Endothelial cell of umbilical vein (primary cell): Measurements from ENCODE around the gene SAYSD1. TPM values are rescaled to one million over a fixed set of nuclear protein-coding genes. Genes with fewer than 3 reads are reported as not detected.

Experiments used
- BruUV-seq: library from RNA; stranded (reverse); fragments of 400-500 nt; replicated peaks from 2 replicates; lab custom pipeline; 2021; lab: Mats Ljungman, UMichigan
- CTCF ChIA-PET: fragments of 300-600, 350-600 bp; sonication (Branson Sonifier 250); formaldehyde crosslinking; loops from one replicate; lab custom pipeline; 2021; ENCODE audit warnings: antibody characterized with exemption, inconsistent platforms; lab: Charles Lee
- POLR2A ChIA-PET: fragments of 300-600, 350-600 bp; sonication (Branson Sonifier 250); formaldehyde crosslinking; loops from one replicate; lab custom pipeline; 2021; ENCODE audit warnings: antibody characterized with exemption, inconsistent platforms; lab: Charles Lee
- DNase-seq: peaks from one replicate; pipeline ENCODE4 v3.0.0-alpha.2; 2011; ENCODE audit warnings: low read depth, low spot score
- FAIRE-seq: peaks from 2 replicates; lab custom pipeline; 2011; peaks lifted over from hg19 to GRCh38; lab: Jason Lieb, UNC
- H2AFZ ChIP-seq: 2 replicates; pipeline ENCODE4 v1.6.0; 2012; ENCODE audit warnings: low read depth, low read length, control low read depth, inconsistent platforms
- H3K27ac ChIP-seq: 2 replicates; pipeline ENCODE4 v1.5.1; 2011; ENCODE audit warnings: low read depth, mild to moderate bottlenecking, control low read depth, low read length, moderate library complexity; ENCODE audit not compliant: insufficient read depth
- H3K27me3 ChIP-seq, 2 experiments: 2 replicates each; pipeline versions ENCODE4 v1.6.0 to v1.6.1; 2011; ENCODE audit warnings: low read length in 2 of 2, mixed read lengths in 1 of 2; ENCODE audit not compliant: control insufficient read depth in 2 of 2, insufficient read depth in 2 of 2
- H3K36me3 ChIP-seq, 2 experiments: 2 replicates in 1 of 2; 3 replicates in 1 of 2; pipeline ENCODE4 v1.5.1; 2011; ENCODE audit warnings: low read length in 2 of 2, mild to moderate bottlenecking in 1 of 2, moderate library complexity in 1 of 2; ENCODE audit not compliant: control insufficient read depth in 2 of 2, insufficient read depth in 2 of 2; ENCODE audit errors: extremely low read depth in 1 of 2
- H3K4me1 ChIP-seq: 3 replicates; pipeline ENCODE4 v1.5.1; 2011; ENCODE audit warnings: mild to moderate bottlenecking, low read length; ENCODE audit not compliant: control insufficient read depth, insufficient read depth; ENCODE audit errors: extremely low read depth
- H3K4me2 ChIP-seq: 2 replicates; pipeline ENCODE4 v1.6.1; 2011; ENCODE audit warnings: low read length, control low read depth, mixed read lengths; ENCODE audit not compliant: insufficient read depth
- H3K4me3 ChIP-seq, 3 experiments: fragments of 200-600 bp in 1 of 3; sonication (generic), shearing (Covaris generic) in 1 of 3; replicated peaks in 1 of 3; 2 replicates each; pipeline ENCODE4 v1.5.1; 2011 to 2016; ENCODE audit warnings: control low read depth in 3 of 3, low read length in 3 of 3, mild to moderate bottlenecking in 2 of 3, inconsistent platforms in 1 of 3, low read depth in 1 of 3, moderate library complexity in 1 of 3; ENCODE audit not compliant: insufficient read depth in 1 of 3
- H3K79me2 ChIP-seq: 2 replicates; pipeline ENCODE4 v1.6.0; 2012; ENCODE audit warnings: low read length, inconsistent platforms; ENCODE audit not compliant: control insufficient read depth, insufficient read depth
- H3K9ac ChIP-seq: replicated peaks from 2 replicates; pipeline ENCODE3; 2011; ENCODE audit warnings: low read length, control low read depth; ENCODE audit not compliant: insufficient read depth; ENCODE audit errors: extremely low read depth
- H3K9me1 ChIP-seq: replicated peaks from 3 replicates; pipeline ENCODE4 v1.6.0; 2011; ENCODE audit warnings: mild to moderate bottlenecking, low read length; ENCODE audit not compliant: control insufficient read depth, insufficient read depth; ENCODE audit errors: extremely low read depth
- H3K9me3 ChIP-seq: replicated peaks from 2 replicates; pipeline ENCODE4 v1.5.1; 2012; ENCODE audit warnings: low read length, inconsistent platforms; ENCODE audit not compliant: control insufficient read depth, insufficient read depth
- H4K20me1 ChIP-seq: replicated peaks from 2 replicates; pipeline ENCODE3; 2011; ENCODE audit warnings: mild to moderate bottlenecking, low read length; ENCODE audit not compliant: control insufficient read depth, insufficient read depth; ENCODE audit errors: extremely low read depth
- EZH2 ChIP-seq: IDR thresholded peaks from 2 replicates; pipeline ENCODE4 v1.6.1; 2012; ENCODE audit warnings: borderline replicate concordance, low read depth, mild to moderate bottlenecking, moderate library complexity, low read length, inconsistent platforms; ENCODE audit not compliant: severe bottlenecking
- FOS ChIP-seq: IDR thresholded peaks from 2 replicates; pipeline ENCODE4 v1.6.1; 2011; ENCODE audit warnings: mild to moderate bottlenecking, low read length, moderate library complexity, borderline replicate concordance; ENCODE audit not compliant: insufficient read depth
- GATA2 ChIP-seq: IDR thresholded peaks from 2 replicates; pipeline ENCODE4 v1.7.0; 2011; ENCODE audit warnings: low read depth, mild to moderate bottlenecking, moderate library complexity, mixed read lengths, low read length; ENCODE audit not compliant: insufficient read length, insufficient read depth
- JUN ChIP-seq: IDR thresholded peaks from 2 replicates; pipeline ENCODE4 v1.6.1; 2011; ENCODE audit warnings: borderline replicate concordance, low read depth; ENCODE audit not compliant: insufficient read length, insufficient read depth
- MYC ChIP-seq: IDR thresholded peaks from one replicate; pipeline ENCODE4 v1.6.1; 2011; ENCODE audit warnings: mild to moderate bottlenecking, low read depth, low read length
- POLR2A ChIP-seq: IDR thresholded peaks from 2 replicates; pipeline ENCODE4 v1.6.1; 2012; ENCODE audit warnings: low read depth, mild to moderate bottlenecking, control low read depth, low read length
- POLR2AphosphoS5 ChIP-seq: IDR thresholded peaks from 2 replicates; pipeline ENCODE4 v1.6.1; 2012; ENCODE audit warnings: low read depth, mild to moderate bottlenecking, control low read depth, low read length, moderate library complexity; ENCODE audit not compliant: insufficient read depth
- dilution Hi-C: fragments of 300-500 bp; cut with MboI; formaldehyde crosslinking; loops from one replicate; pipeline ENCODE4 v1.15.0; 2019; ENCODE audit warnings: low sequenced_read_pairs; ENCODE audit not compliant: extremely low pct_ligation_motif_present
- intact Hi-C: fragments of 100-400 bp; cut with micrococcal nuclease; formaldehyde crosslinking; loops from one replicate; pipeline ENCODE4 v1.10.0; 2022
- polyA plus RNA-seq, 4 experiments: library from polyadenylated mRNA; depleted of rRNA in 3 of 4; stranded (reverse) in 3 of 4; unstranded in 1 of 4; fragments of >200 nt; gene quantifications; 2 replicates each; pipeline versions ENCODE4 v1.2.1 to v1.2.3, GENCODE V29; 2011 to 2012; ENCODE audit warnings: missing spikeins in 1 of 4
- total RNA-seq: library from RNA; stranded (reverse); gene quantifications from 2 replicates; pipeline ENCODE4 v1.2.3, GENCODE V29; 2021
- TF ChIP-seq, protein P1 (sequence below): IDR thresholded peaks from 2 replicates; pipeline ENCODE4 v1.6.1; 2011; ENCODE audit not compliant: insufficient read depth, insufficient read length
- TF ChIP-seq, protein P2 (sequence below), 2 donors: IDR thresholded peaks; 1 replicate in 1 of 2; 2 replicates in 1 of 2; pipeline ENCODE4 v1.5.1; 2011; ENCODE audit warnings: low read length in 2 of 2, mild to moderate bottlenecking in 2 of 2, moderate library complexity in 2 of 2, control low read depth in 1 of 2, inconsistent platforms in 1 of 2, low read depth in 1 of 2; ENCODE audit not compliant: insufficient read depth in 1 of 2; ENCODE audit errors: extremely low read depth in 1 of 2

SAYSD1 gene
- total and polyA plus RNA-seq, 2 donors (not counting 3 experiments of a cell fraction or from before 2014, with no cell fraction given): 9.0 to 9.7 TPM

DNA sequence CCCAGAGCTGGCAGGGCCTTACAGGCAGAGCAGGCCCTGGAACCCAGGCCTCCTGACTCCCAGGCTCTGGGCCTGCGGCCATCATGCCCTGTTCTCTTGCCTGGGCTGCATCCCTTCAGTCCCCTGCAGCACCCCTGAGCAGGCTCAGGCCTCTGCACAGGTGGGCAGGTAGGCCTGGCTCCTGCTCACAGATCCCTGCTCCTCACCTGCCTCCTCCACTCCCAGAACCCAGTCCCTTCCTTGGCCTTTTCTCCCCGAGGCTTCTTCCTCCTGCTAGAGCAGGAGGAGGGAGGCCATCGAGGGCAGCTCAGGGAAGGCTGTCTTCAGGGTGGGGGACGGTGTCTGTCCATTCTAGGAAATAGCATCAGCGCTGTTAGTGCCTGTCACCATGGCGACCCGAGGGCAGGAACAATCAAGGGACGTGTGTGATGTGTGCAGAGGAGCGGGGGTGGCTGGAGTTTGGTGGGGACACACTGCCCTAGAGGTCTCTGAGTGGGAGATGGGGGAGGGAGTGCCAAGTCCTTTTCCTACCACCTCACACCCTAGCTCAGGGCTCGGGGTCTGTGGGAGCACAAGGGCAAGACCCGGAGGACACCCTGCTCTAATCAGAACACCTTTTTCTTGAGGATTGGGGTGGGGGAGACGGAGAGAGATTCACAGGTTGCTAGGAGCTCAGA, 39.8 kb downstream of the SAYSD1 start:
- CTCF ChIA-PET: no interaction called here
- POLR2A ChIA-PET: no interaction called here

More for the DNA sequence above, 39.8 kb downstream of the SAYSD1 start:
- Histone ChIP-seq H3K9me3 (no peaks in the 10 kb centered on the region), H3K27me3 (no peaks in the 10 kb centered on the region), H3K4me1 (no peaks in the 10 kb centered on the region), H3K4me3 (no peak overlapping the region), H3K9me1 (no peaks in the 10 kb centered on the region), H3K27ac (no peak overlapping the region), H4K20me1 (no peaks in the 10 kb centered on the region), H3K79me2 (no peaks in the 10 kb centered on the region), H2AFZ (no peak overlapping the region), H3K36me3 (no peaks in the 10 kb centered on the region), H3K9ac (no peak overlapping the region), H3K4me2 (no peak overlapping the region)
- DNase-seq (no peak), FAIRE-seq (no peak)
- no peak for TF ChIP-seq EZH2
- TF ChIP-seq, protein P1, sequence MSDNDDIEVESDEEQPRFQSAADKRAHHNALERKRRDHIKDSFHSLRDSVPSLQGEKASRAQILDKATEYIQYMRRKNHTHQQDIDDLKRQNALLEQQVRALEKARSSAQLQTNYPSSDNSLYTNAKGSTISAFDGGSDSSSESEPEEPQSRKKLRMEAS: no peak
- TF ChIP-seq FOS: no peak
- TF ChIP-seq, protein P2, sequence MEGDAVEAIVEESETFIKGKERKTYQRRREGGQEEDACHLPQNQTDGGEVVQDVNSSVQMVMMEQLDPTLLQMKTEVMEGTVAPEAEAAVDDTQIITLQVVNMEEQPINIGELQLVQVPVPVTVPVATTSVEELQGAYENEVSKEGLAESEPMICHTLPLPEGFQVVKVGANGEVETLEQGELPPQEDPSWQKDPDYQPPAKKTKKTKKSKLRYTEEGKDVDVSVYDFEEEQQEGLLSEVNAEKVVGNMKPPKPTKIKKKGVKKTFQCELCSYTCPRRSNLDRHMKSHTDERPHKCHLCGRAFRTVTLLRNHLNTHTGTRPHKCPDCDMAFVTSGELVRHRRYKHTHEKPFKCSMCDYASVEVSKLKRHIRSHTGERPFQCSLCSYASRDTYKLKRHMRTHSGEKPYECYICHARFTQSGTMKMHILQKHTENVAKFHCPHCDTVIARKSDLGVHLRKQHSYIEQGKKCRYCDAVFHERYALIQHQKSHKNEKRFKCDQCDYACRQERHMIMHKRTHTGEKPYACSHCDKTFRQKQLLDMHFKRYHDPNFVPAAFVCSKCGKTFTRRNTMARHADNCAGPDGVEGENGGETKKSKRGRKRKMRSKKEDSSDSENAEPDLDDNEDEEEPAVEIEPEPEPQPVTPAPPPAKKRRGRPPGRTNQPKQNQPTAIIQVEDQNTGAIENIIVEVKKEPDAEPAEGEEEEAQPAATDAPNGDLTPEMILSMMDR (IDR thresholded peaks at IDR 0.05; ENCODE audit: extremely low read depth in 1 of 2, insufficient read depth in 1 of 2, low read depth in 1 of 2, low read length in 2 of 2): no peak
- TF ChIP-seq JUN: no peak
- no peak for TF ChIP-seq POLR2AphosphoS5
- no peak for TF ChIP-seq MYC
- no peak for TF ChIP-seq POLR2A
- TF ChIP-seq GATA2: no peak
- BruUV-seq: no TSS peak
- dilution Hi-C loops: no loop called here
- intact Hi-C loops: no loop called here
